GM23338 (cell line): ENCODE results near the gene MRPL22.

Experiments
- CREB1 ChIP-seq: fragments of 250-450 bp; sonication (Bioruptor Pico); IDR thresholded peaks from 2 replicates; pipeline ENCODE4 v1.5.0; 2020; ENCODE audit warnings: low read depth, mild to moderate bottlenecking, moderate library complexity
- CTCF ChIP-seq, 2 experiments: fragments of 200-600 bp in 1 of 2; sonication (generic) in 1 of 2; conservative IDR thresholded peaks; 2 replicates each; pipeline versions ENCODE4 v1.5.1 to v1.6.1; 2016 to 2017; ENCODE audit warnings: antibody characterized with exemption in 2 of 2, low read depth in 2 of 2, mild to moderate bottlenecking in 2 of 2, moderate library complexity in 1 of 2
- ETS1 ChIP-seq: IDR thresholded peaks from 2 replicates; pipeline ENCODE4 v1.6.1; 2016; ENCODE audit warnings: antibody characterized with exemption
- EZH2 ChIP-seq: fragments of 200-600 bp; sonication (generic); IDR thresholded peaks from one replicate; pipeline ENCODE4 v1.8.0; 2017; ENCODE audit warnings: antibody characterized with exemption, mild to moderate bottlenecking, low read depth; ENCODE audit not compliant: unreplicated experiment
- EZH2phosphoT487 ChIP-seq: fragments of 200-600 bp; sonication (generic); IDR thresholded peaks from one replicate; pipeline ENCODE4 v1.8.1; 2018; ENCODE audit warnings: antibody characterized with exemption; ENCODE audit not compliant: unreplicated experiment
- JUNB ChIP-seq: IDR thresholded peaks from one replicate; pipeline ENCODE4 v1.6.1; 2016; ENCODE audit warnings: antibody characterized with exemption; ENCODE audit not compliant: unreplicated experiment
- NANOG ChIP-seq: IDR thresholded peaks from 2 replicates; pipeline ENCODE4 v1.6.1; 2016; ENCODE audit warnings: antibody characterized with exemption, borderline replicate concordance
- POLR2AphosphoS5 ChIP-seq: IDR thresholded peaks from 2 replicates; pipeline ENCODE4 v1.6.1; 2016; ENCODE audit warnings: antibody characterized with exemption, low read depth
- REST ChIP-seq: IDR thresholded peaks from one replicate; pipeline ENCODE4 v1.6.1; 2018; ENCODE audit warnings: antibody characterized with exemption; ENCODE audit not compliant: unreplicated experiment
- STAT1 ChIP-seq: IDR thresholded peaks from one replicate; pipeline ENCODE4 v1.6.1; 2016; ENCODE audit warnings: antibody characterized with exemption; ENCODE audit not compliant: unreplicated experiment

- TF ChIP-seq POLR2AphosphoS5: no peak
- no peak for TF ChIP-seq CTCF (conservative IDR thresholded peaks at IDR 0.05; ENCODE audit: low read depth in 2 of 2)
- no peak for TF ChIP-seq EZH2
- TF ChIP-seq JUNB: no peak
- TF ChIP-seq EZH2phosphoT487: no peak
- no peak for TF ChIP-seq REST
- no peak for TF ChIP-seq STAT1
- no peak for TF ChIP-seq ETS1
- TF ChIP-seq CREB1 (CRISPR knock-in tag): no peak
- no peak for TF ChIP-seq NANOG
Observed at GRCh38 chr5:154900066-154900465, 40.8 kb upstream of the MRPL22 start.
